HL-60 (cell line): Measurements from ENCODE around the gene OR1F1.

Source experiments
- DNase-seq, 2 experiments: peaks; one replicate each; pipeline ENCODE4 v3.0.0-alpha.2; 2010 to 2020; ENCODE audit warnings: low read depth in 1 of 2, low spot score in 1 of 2
- H3K27ac ChIP-seq: fragments of 250-450 bp; sonication (Bioruptor Pico); replicated peaks from 2 replicates; pipeline ENCODE4 v1.5.1; 2020; ENCODE audit warnings: mild to moderate bottlenecking, moderate library complexity
- H3K27me3 ChIP-seq: fragments of 250-450 bp; sonication (Bioruptor Pico); 2 replicates; pipeline ENCODE4 v1.5.1; 2021; ENCODE audit warnings: mild to moderate bottlenecking, moderate library complexity; ENCODE audit not compliant: insufficient read depth, poor library complexity, severe bottlenecking
- H3K4me3 ChIP-seq: replicated peaks from 2 replicates; pipeline ENCODE4 v1.5.1; 2011; ENCODE audit warnings: mild to moderate bottlenecking, control low read depth, low read length; ENCODE audit not compliant: insufficient read depth
- CTCF ChIP-seq: IDR thresholded peaks from one replicate; pipeline ENCODE4 v1.5.1; 2011; ENCODE audit warnings: low read length, control low read depth, inconsistent platforms; ENCODE audit not compliant: insufficient read depth
- GABPA ChIP-seq: IDR thresholded peaks from 2 replicates; pipeline ENCODE4 v1.6.1; 2012; ENCODE audit warnings: low read depth
- POLR2AphosphoS5 ChIP-seq: IDR thresholded peaks from 2 replicates; pipeline ENCODE4 v1.6.1; 2012; ENCODE audit warnings: low read depth
- REST ChIP-seq: IDR thresholded peaks from 2 replicates; pipeline ENCODE4 v1.6.1; 2012; ENCODE audit warnings: low read depth; ENCODE audit not compliant: insufficient replicate concordance
- SPI1 ChIP-seq: IDR thresholded peaks from 2 replicates; pipeline ENCODE4 v1.6.1; 2012; ENCODE audit warnings: low read depth, mild to moderate bottlenecking, borderline replicate concordance

OR1F1 gene

GRCh38 chr16:3140603-3141427, 47.2 kb upstream of the OR1F1 start:
- Histone ChIP-seq H3K27ac (no peak overlapping the region), H3K27me3 (no peaks in the 10 kb centered on the region), H3K4me3 (no peak overlapping the region)
- TF ChIP-seq SPI1: no peak
- no peak for DNase-seq

GRCh38 chr16:3141781-3142311, 46.2 kb upstream of the OR1F1 start:
- DNase-seq: no peak
- Histone ChIP-seq H3K4me3 (no peak overlapping the region), H3K27me3 (no peaks in the 10 kb centered on the region), H3K27ac (no peak overlapping the region)
- no peak for TF ChIP-seq POLR2AphosphoS5
- TF ChIP-seq CTCF: no peak
- TF ChIP-seq SPI1: no peak
- TF ChIP-seq REST: no peak
- no peak for TF ChIP-seq GABPA

GRCh38 chr16:3142327-3142726, 45.7 kb upstream of the OR1F1 start:
- no peak for DNase-seq
- no peak overlapping the region for H3K27ac ChIP-seq
- TF ChIP-seq SPI1: no peak
- TF ChIP-seq GABPA: no peak
- TF ChIP-seq POLR2AphosphoS5: no peak
- TF ChIP-seq REST: no peak
- no peak for TF ChIP-seq CTCF
- H3K4me3 ChIP-seq: no peak overlapping the region
- no peaks in the 10 kb centered on the region for H3K27me3 ChIP-seq

GRCh38 chr16:3142770-3143169, 45.2 kb upstream of the OR1F1 start:
- H3K27me3 ChIP-seq: no peaks in the 10 kb centered on the region
- no peak for DNase-seq
- no peak overlapping the region for H3K4me3 ChIP-seq
- H3K27ac ChIP-seq: no peak overlapping the region
- TF ChIP-seq SPI1 (no peak), CTCF (no peak), POLR2AphosphoS5 (no peak), GABPA (no peak), REST (no peak)
